Fibroblast of villous mesenchyme (primary cell): ENCODE measurements around the gene CLCN5. TPM values are rescaled to one million over a fixed set of nuclear protein-coding genes. Genes with fewer than 3 reads are reported as not detected.
A peak's percentile ranks its signal among the peaks of the same experiment; 100 is the strongest.

ENCODE experiments used
- DNase-seq: peaks from one replicate; pipeline ENCODE4 v3.0.0-alpha.2; 2010; ENCODE audit warnings: low read depth
- H3K4me3 ChIP-seq: 2 replicates; pipeline ENCODE4 v1.5.1; 2011; ENCODE audit warnings: low read depth, mild to moderate bottlenecking, low read length
- CTCF ChIP-seq: IDR thresholded peaks from 2 replicates; pipeline ENCODE4 v1.5.1; 2012; ENCODE audit warnings: low read depth, mild to moderate bottlenecking, low read length; ENCODE audit not compliant: insufficient read depth
- total RNA-seq: library from RNA; depleted of rRNA; stranded (reverse); fragments of >200 nt; gene quantifications from 2 replicates; pipeline ENCODE4 v1.2.3, GENCODE V29; 2012

CLCN5 gene
- total RNA-seq, 1 donor, result 12.5 TPM

- DNase-seq, result no peak
- TF ChIP-seq CTCF, result no peak
- no peak overlapping the region for H3K4me3 ChIP-seq
These were observed 166.2 kb downstream of the CLCN5 start for GRCh38 chrX:50088645-50089044.

GRCh38 chrX:50093625-50094024, 171.2 kb downstream of the CLCN5 start:
- DNase-seq, result no peak
- no peak for TF ChIP-seq CTCF
- H3K4me3 ChIP-seq, result no peak overlapping the region

- H3K4me3 ChIP-seq, result no peak overlapping the region
- DNase-seq, result no peak
- TF ChIP-seq CTCF, result no peak
These were observed 174.7 kb downstream of the CLCN5 start for GRCh38 chrX:50097071-50097470.

DNA sequence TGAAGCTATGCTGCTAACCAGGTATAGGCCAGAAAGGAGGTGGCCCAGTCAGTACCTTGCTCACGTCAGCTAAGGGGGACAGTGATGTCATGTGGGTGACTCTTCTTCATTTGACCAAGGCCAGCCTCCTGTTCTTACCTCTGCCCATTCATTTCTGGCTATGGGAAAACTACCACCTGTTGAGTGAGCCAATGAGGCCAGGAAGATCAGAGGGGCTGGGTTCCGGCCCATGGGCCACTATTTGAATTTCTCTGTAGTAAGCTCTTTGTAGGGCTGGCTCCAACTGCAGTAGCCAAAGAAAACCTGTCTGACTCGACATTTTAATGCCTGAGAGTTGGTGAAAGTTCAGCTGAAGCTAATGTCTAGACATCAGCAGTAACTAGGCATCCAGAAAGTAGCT, 175.8 kb downstream of the CLCN5 start:
- H3K4me3 ChIP-seq, result no peak overlapping the region
- DNase-seq, result no peak
- no peak for TF ChIP-seq CTCF

- TF ChIP-seq CTCF, result no peak
These were observed 176.4 kb downstream of the CLCN5 start for GRCh38 chrX:50098749-50099148.

DNA sequence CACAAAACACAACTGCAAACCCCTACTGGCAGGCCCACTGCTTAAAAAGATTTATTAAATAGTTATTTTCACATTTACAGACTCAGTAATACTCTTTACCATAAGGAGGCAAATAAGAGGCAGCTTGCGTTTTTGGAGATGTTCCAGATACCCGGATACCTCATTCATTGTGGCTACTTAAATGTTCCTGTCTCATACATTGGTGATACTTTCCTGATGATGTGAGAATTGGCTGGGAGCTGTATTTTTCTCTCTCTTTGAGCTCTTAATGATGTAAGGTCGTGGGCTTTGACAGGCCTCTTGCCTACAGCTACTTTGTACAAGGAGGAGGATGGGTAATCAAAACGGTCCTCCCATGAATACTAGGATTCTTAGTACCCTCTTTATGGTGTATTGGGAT, 176.9 kb downstream of the CLCN5 start:
- H3K4me3 ChIP-seq, result no peak overlapping the region
- no peak for DNase-seq
- no peak for TF ChIP-seq CTCF

More at GRCh38 chrX:50098749-50099148, 176.4 kb downstream of the CLCN5 start:
- H3K4me3 ChIP-seq, result no peak overlapping the region
- DNase-seq, result no peak

DNA sequence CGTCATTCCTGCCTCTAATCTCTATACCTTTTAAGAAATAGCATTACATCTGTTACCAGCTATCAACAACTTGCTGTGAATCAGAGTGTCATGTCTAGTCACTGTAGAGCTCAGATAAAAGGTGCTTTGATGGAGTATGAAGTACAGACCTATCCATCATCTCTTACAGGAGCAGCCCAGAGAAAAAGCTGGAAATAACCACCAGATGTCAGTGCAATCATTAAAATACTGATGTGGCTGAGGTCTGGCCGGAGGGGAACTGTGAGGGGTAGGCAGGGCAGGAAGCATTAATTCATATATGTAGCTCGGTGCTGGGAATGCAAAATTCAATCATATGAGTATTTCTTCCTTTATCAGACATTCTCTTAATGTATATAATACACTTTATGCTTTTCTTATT, 177.8 kb downstream of the CLCN5 start:
- no peak overlapping the region for H3K4me3 ChIP-seq
- peak; percentile 2 for DNase-seq
- peak; percentile 27 for TF ChIP-seq CTCF
